GM23338 (cell line): ENCODE data around the gene ZDHHC9. TPM values are rescaled to one million over a fixed set of nuclear protein-coding genes. Genes with fewer than 3 reads are reported as not detected.

Experiments
- ATAC-seq: fragments of 200-7000 bp; cut with Tn5 transposase; 3 replicates; pipeline ENCODE4 v1.9.1; 2020
- DNase-seq: peaks from one replicate; pipeline ENCODE4 v3.0.0-alpha.2; 2015; ENCODE audit warnings: low spot score
- H2AFZ ChIP-seq: fragments of 200-600 bp; sonication (generic); 2 replicates; pipeline ENCODE4 v1.8.0; 2016; ENCODE audit warnings: antibody characterized with exemption, mild to moderate bottlenecking, moderate library complexity
- H3F3A ChIP-seq: fragments of 200-600 bp; sonication (generic); replicated peaks from 2 replicates; pipeline ENCODE4 v1.8.0; 2017; ENCODE audit warnings: antibody characterized with exemption, mixed run types, low read depth
- H3K27ac ChIP-seq: fragments of 200-600 bp; sonication (generic); 2 replicates; pipeline ENCODE4 v1.6.1; 2016; ENCODE audit warnings: low read depth
- H3K27me3 ChIP-seq: fragments of 200-600 bp; sonication (generic); 2 replicates; pipeline ENCODE4 v1.8.0; 2016; ENCODE audit warnings: mild to moderate bottlenecking, mixed run types, moderate library complexity; ENCODE audit not compliant: insufficient read depth
- H3K36me3 ChIP-seq: fragments of 200-600 bp; sonication (generic); 2 replicates; pipeline ENCODE4 v1.8.0; 2016; ENCODE audit warnings: mild to moderate bottlenecking; ENCODE audit not compliant: insufficient read depth
- H3K4me1 ChIP-seq: fragments of 200-600 bp; sonication (generic); 2 replicates; pipeline ENCODE4 v1.8.0; 2016; ENCODE audit warnings: mild to moderate bottlenecking, moderate library complexity; ENCODE audit not compliant: insufficient read depth
- H3K4me2 ChIP-seq: fragments of 200-600 bp; sonication (generic); 2 replicates; pipeline ENCODE4 v1.7.1; 2017; ENCODE audit warnings: mixed run types
- H3K4me3 ChIP-seq: fragments of 200-600 bp; sonication (generic); 2 replicates; pipeline ENCODE4 v1.6.1; 2016; ENCODE audit warnings: mixed run types
- H3K79me2 ChIP-seq: fragments of 200-600 bp; sonication (generic); replicated peaks from 2 replicates; pipeline ENCODE4 v1.8.0; 2017; ENCODE audit warnings: mild to moderate bottlenecking; ENCODE audit not compliant: insufficient read depth
- H3K9me2 ChIP-seq: fragments of 200-600 bp; sonication (generic); 2 replicates; pipeline ENCODE4 v1.8.0; 2017; ENCODE audit not compliant: insufficient read depth
- H4K20me1 ChIP-seq: fragments of 200-600 bp; sonication (generic); replicated peaks from 2 replicates; pipeline ENCODE4 v1.8.0; 2017; ENCODE audit warnings: mild to moderate bottlenecking; ENCODE audit not compliant: insufficient read depth
- H3K27ac Mint-ChIP-seq: 2 replicates; pipeline ENCODE4 v1.8.0; 2020; ENCODE audit warnings: inconsistent platforms, mild to moderate bottlenecking, moderate library complexity, mixed read lengths
- H3K27me3 Mint-ChIP-seq: 3 replicates; pipeline ENCODE4 v1.8.0; 2022; ENCODE audit warnings: low read depth, mild to moderate bottlenecking, moderate library complexity, mixed read lengths, inconsistent platforms; ENCODE audit not compliant: insufficient read depth, poor library complexity
- H3K36me3 Mint-ChIP-seq: 3 replicates; pipeline ENCODE4 v1.8.0; 2021; ENCODE audit warnings: low read depth, mild to moderate bottlenecking, inconsistent platforms, moderate library complexity, mixed read lengths
- H3K4me1 Mint-ChIP-seq: 3 replicates; pipeline ENCODE4 v1.8.0; 2020; ENCODE audit warnings: mild to moderate bottlenecking, inconsistent platforms, mixed read lengths
- H3K4me3 Mint-ChIP-seq: 3 replicates; pipeline ENCODE4 v1.8.0; 2021; ENCODE audit warnings: moderate library complexity, mild to moderate bottlenecking, inconsistent platforms, mixed read lengths
- H3K9me3 Mint-ChIP-seq: 3 replicates; pipeline ENCODE4 v1.8.0; 2020; ENCODE audit warnings: moderate library complexity, mild to moderate bottlenecking, inconsistent platforms, mixed read lengths
- CREB1 ChIP-seq: fragments of 250-450 bp; sonication (Bioruptor Pico); IDR thresholded peaks from 2 replicates; pipeline ENCODE4 v1.5.0; 2020; ENCODE audit warnings: low read depth, mild to moderate bottlenecking, moderate library complexity
- ETS1 ChIP-seq: IDR thresholded peaks from 2 replicates; pipeline ENCODE4 v1.6.1; 2016; ENCODE audit warnings: antibody characterized with exemption
- EZH2 ChIP-seq: fragments of 200-600 bp; sonication (generic); IDR thresholded peaks from one replicate; pipeline ENCODE4 v1.8.0; 2017; ENCODE audit warnings: antibody characterized with exemption, mild to moderate bottlenecking, low read depth; ENCODE audit not compliant: unreplicated experiment
- EZH2phosphoT487 ChIP-seq: fragments of 200-600 bp; sonication (generic); IDR thresholded peaks from one replicate; pipeline ENCODE4 v1.8.1; 2018; ENCODE audit warnings: antibody characterized with exemption; ENCODE audit not compliant: unreplicated experiment
- JUNB ChIP-seq: IDR thresholded peaks from one replicate; pipeline ENCODE4 v1.6.1; 2016; ENCODE audit warnings: antibody characterized with exemption; ENCODE audit not compliant: unreplicated experiment
- NANOG ChIP-seq: IDR thresholded peaks from 2 replicates; pipeline ENCODE4 v1.6.1; 2016; ENCODE audit warnings: antibody characterized with exemption, borderline replicate concordance
- POLR2AphosphoS5 ChIP-seq: IDR thresholded peaks from 2 replicates; pipeline ENCODE4 v1.6.1; 2016; ENCODE audit warnings: antibody characterized with exemption, low read depth
- REST ChIP-seq: IDR thresholded peaks from one replicate; pipeline ENCODE4 v1.6.1; 2018; ENCODE audit warnings: antibody characterized with exemption; ENCODE audit not compliant: unreplicated experiment
- STAT1 ChIP-seq: IDR thresholded peaks from one replicate; pipeline ENCODE4 v1.6.1; 2016; ENCODE audit warnings: antibody characterized with exemption; ENCODE audit not compliant: unreplicated experiment
- ZNF114 ChIP-seq: fragments of 250-450 bp; sonication (Bioruptor Pico); IDR thresholded peaks from 2 replicates; pipeline ENCODE4 v1.5.0; 2020; ENCODE audit warnings: mild to moderate bottlenecking, moderate library complexity
- ZNF331 ChIP-seq: fragments of 250-450 bp; sonication (Bioruptor Pico); IDR thresholded peaks from 2 replicates; pipeline ENCODE4 v1.5.0; 2020; ENCODE audit warnings: low read depth, mild to moderate bottlenecking, moderate library complexity
- ZNF462 ChIP-seq: fragments of 250-450 bp; sonication (Bioruptor Pico); IDR thresholded peaks from 2 replicates; pipeline ENCODE4 v1.5.0; 2020; ENCODE audit warnings: mild to moderate bottlenecking, moderate library complexity
- polyA plus RNA-seq: library from polyadenylated mRNA; unstranded; fragments of >200 nt; fragmentation: Nextera tagmentation; extraction: Ambion mirVana; gene quantifications from 2 replicates; pipeline ENCODE4 v1.2.1, GENCODE V29; 2016
- total RNA-seq: library from RNA; depleted of rRNA; stranded (reverse); fragments of >200 nt; shearing (Covaris generic); gene quantifications from 2 replicates; pipeline ENCODE4 v1.2.3, GENCODE V29; 2014
- TF ChIP-seq, protein P1 (sequence below), 2 experiments: fragments of 200-600 bp in 1 of 2; sonication (generic) in 1 of 2; conservative IDR thresholded peaks; 2 replicates each; pipeline versions ENCODE4 v1.5.1 to v1.6.1; 2016 to 2017; ENCODE audit warnings: antibody characterized with exemption in 2 of 2, low read depth in 2 of 2, mild to moderate bottlenecking in 2 of 2, moderate library complexity in 1 of 2

The ZDHHC9 gene
- total and polyA plus RNA-seq, 2 experiments from 2014 or later, result 14.2 to 17.6 TPM

DNA sequence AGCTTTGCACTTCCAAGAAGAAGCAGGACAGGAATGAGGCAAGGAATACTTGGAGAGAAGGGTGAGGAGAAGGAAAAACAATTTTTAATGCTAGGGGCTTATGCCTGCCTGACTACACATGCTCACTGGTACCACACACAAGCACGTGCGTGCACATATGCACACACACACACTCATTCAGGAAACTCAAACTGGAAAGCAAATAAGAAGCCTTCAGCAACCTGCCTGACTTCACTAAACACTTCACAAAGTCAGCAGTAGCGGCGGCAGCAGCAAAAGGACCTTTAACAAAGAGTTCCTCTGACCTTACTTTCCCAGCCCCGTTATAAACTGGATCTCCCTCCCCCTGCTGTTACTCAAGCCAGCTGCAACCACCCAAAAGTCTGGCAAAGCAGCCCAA lies 3.3 kb downstream of the ZDHHC9 start:
- ATAC-seq, result no peak
- no peak overlapping the region for H3K4me3 Mint-ChIP-seq
- H3K4me2 ChIP-seq, result no peak overlapping the region
- H3K9me2 ChIP-seq, result no peaks in the 10 kb centered on the region
- H3K4me1 ChIP-seq, result no peaks in the 10 kb centered on the region; the same call in 1 of the 2 replicates
- H3K27me3 ChIP-seq, result no peaks in the 10 kb centered on the region
- no peak overlapping the region for H3K27ac ChIP-seq
- no peak for TF ChIP-seq ZNF462
- no peak for TF ChIP-seq ZNF331
- TF ChIP-seq EZH2, result no peak
- TF ChIP-seq JUNB, result no peak
- no peak for TF ChIP-seq STAT1
- TF ChIP-seq, protein P1, sequence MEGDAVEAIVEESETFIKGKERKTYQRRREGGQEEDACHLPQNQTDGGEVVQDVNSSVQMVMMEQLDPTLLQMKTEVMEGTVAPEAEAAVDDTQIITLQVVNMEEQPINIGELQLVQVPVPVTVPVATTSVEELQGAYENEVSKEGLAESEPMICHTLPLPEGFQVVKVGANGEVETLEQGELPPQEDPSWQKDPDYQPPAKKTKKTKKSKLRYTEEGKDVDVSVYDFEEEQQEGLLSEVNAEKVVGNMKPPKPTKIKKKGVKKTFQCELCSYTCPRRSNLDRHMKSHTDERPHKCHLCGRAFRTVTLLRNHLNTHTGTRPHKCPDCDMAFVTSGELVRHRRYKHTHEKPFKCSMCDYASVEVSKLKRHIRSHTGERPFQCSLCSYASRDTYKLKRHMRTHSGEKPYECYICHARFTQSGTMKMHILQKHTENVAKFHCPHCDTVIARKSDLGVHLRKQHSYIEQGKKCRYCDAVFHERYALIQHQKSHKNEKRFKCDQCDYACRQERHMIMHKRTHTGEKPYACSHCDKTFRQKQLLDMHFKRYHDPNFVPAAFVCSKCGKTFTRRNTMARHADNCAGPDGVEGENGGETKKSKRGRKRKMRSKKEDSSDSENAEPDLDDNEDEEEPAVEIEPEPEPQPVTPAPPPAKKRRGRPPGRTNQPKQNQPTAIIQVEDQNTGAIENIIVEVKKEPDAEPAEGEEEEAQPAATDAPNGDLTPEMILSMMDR (conservative IDR thresholded peaks at IDR 0.05; ENCODE audit: low read depth in 2 of 2), result no peak
- no peak for TF ChIP-seq CREB1 (CRISPR knock-in tag)
- no peak for TF ChIP-seq NANOG
- TF ChIP-seq ETS1, result no peak
- TF ChIP-seq POLR2AphosphoS5, result no peak
- TF ChIP-seq EZH2phosphoT487, result no peak
- TF ChIP-seq REST, result no peak
- no peak for TF ChIP-seq ZNF114 (CRISPR knock-in tag)
- H3F3A ChIP-seq, result no peaks in the 10 kb centered on the region
- no peaks in the 10 kb centered on the region for H3K36me3 ChIP-seq
- H3K79me2 ChIP-seq, result peaks cover 26% of the 10 kb centered on the region
- H3K4me1 Mint-ChIP-seq, result peaks cover 21% of the 10 kb centered on the region
- H3K27ac Mint-ChIP-seq, result peak overlapping the region; percentile 52; the same call in 1 of the 2 replicates
- H2AFZ ChIP-seq, result no peak overlapping the region
- H3K4me3 ChIP-seq, result no peak overlapping the region
- no peaks in the 10 kb centered on the region; the same call in 1 of the 2 replicates for H4K20me1 ChIP-seq
- H3K9me3 Mint-ChIP-seq, result no peaks in the 10 kb centered on the region
- H3K36me3 Mint-ChIP-seq, result peaks cover 7% of the 10 kb centered on the region; the same call in 2 of the 3 replicates
- DNase-seq, result peak; percentile 1
- H3K27me3 Mint-ChIP-seq, result peaks cover 2% of the 10 kb centered on the region
